Lung (tissue), 12 donors: Measurements from ENCODE around the gene EGFR. TPM values are rescaled to one million over a fixed set of nuclear protein-coding genes. Genes with fewer than 3 reads are reported as not detected.

Experiments used
- ATAC-seq: fragments of 200-7000 bp; cut with Tn5 transposase; one replicate; pipeline ENCODE4 v1.9.1; 2020; ENCODE audit warnings: moderate number of reproducible peaks; ENCODE audit not compliant: insufficient read depth, low FRiP score
- DNase-seq, 3 donors: peaks; one replicate each; pipeline ENCODE4 v3.0.0-alpha.2; 2013 to 2017
- H3K27ac ChIP-seq, 2 donors: one replicate each; pipeline ENCODE4 v1.5.1; 2013; ENCODE audit warnings: mild to moderate bottlenecking in 2 of 2, moderate library complexity in 2 of 2, control low read depth in 1 of 2, inconsistent platforms in 1 of 2, low read depth in 1 of 2, low read length in 1 of 2
- H3K27me3 ChIP-seq, 3 donors: one replicate each; pipeline ENCODE4 v1.5.1; 2013; ENCODE audit warnings: low read length in 2 of 3; ENCODE audit not compliant: control insufficient read depth in 3 of 3, insufficient read depth in 3 of 3
- H3K36me3 ChIP-seq, 4 donors: one replicate each; pipeline ENCODE4 v1.5.1; 2013; ENCODE audit warnings: low read length in 4 of 4, mild to moderate bottlenecking in 1 of 4, moderate library complexity in 1 of 4; ENCODE audit not compliant: control insufficient read depth in 4 of 4, insufficient read depth in 4 of 4
- H3K4me1 ChIP-seq, 5 donors: one replicate each; pipeline ENCODE4 v1.5.1; 2013; ENCODE audit warnings: low read length in 5 of 5, mild to moderate bottlenecking in 2 of 5, moderate library complexity in 1 of 5; ENCODE audit not compliant: control insufficient read depth in 5 of 5, insufficient read depth in 5 of 5
- H3K4me3 ChIP-seq: one replicate; pipeline ENCODE4 v1.5.1; 2013; ENCODE audit warnings: mild to moderate bottlenecking, control low read depth, moderate library complexity
- H3K9ac ChIP-seq, 2 donors: one replicate each; pipeline ENCODE4 v1.5.1; 2013; ENCODE audit warnings: low read length in 2 of 2, control low read depth in 1 of 2; ENCODE audit not compliant: insufficient read depth in 1 of 2
- H3K9me3 ChIP-seq, 4 donors: one replicate each; pipeline ENCODE4 v1.5.1; 2013; ENCODE audit warnings: low read length in 3 of 4, mild to moderate bottlenecking in 1 of 4, moderate library complexity in 1 of 4; ENCODE audit not compliant: control insufficient read depth in 4 of 4, insufficient read depth in 3 of 4
- WGBS, 2 donors: extraction: QIAGEN DNeasy Blood & Tissue Kit; methylation state at CpG; one replicate each; pipeline ENCODE4 v1.1.7; 2013; 5-methylcytosine and 5-hydroxymethylcytosine counted together
- polyA plus RNA-seq, 2 donors: library from polyadenylated mRNA; stranded (reverse); fragments of 200-250 nt; gene quantifications; one replicate each; pipeline ENCODE4 v1.2.1, GENCODE V29; 2013
- total RNA-seq, 2 donors: library from RNA; depleted of rRNA in 1 of 2; stranded (reverse); fragments of >200 nt in 1 of 2; gene quantifications; one replicate each; pipeline ENCODE4 v1.2.1, GENCODE V29; 2014 to 2021
- TF ChIP-seq, protein P1 (sequence below): IDR thresholded peaks from 2 replicates; pipeline ENCODE4 v1.5.1; 2012; ENCODE audit warnings: mild to moderate bottlenecking; ENCODE audit errors: control extremely low read depth, extremely low read depth
- donor health status: control.
- donor health status: control.
- donor health status: Bipolar disorder and iron deficiency.
- donor health status: healthy.
- donor health status: DM: yes; HTN: yes; CAD: no.

The EGFR gene
- total and polyA plus RNA-seq, 4 donors = 11.6 to 78.7 (median 37.1) TPM

DNA sequence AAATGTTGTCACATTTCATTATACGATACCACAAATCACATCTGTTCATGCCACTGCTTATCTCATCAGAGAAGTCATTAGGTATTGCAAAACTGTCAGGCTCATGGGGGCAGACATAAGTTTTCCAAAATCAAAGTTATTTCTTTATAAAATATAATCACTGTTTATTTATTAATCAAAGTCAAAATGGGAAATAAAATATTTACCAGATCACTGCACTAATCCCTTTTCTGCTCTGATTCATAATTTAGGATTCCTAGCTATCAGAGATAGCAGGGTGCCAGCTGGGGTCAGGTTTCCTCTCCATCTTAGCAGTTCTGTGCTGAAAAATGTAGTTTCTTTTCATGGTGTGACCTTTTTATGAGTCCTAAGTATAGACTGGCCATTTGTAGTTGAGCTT lies 228.6 kb downstream of the EGFR start:
- 84 to 92% methylated on average over 1 of the region's 1 CpG for WGBS, 2 donors
- peaks cover 0 to 5% (median 0%) of the 10 kb centered on the region in 5 donors for H3K4me1 ChIP-seq
- H3K4me3 ChIP-seq = no peak overlapping the region
- no peaks in the 10 kb centered on the region for H3K36me3 ChIP-seq
- no peaks in the 10 kb centered on the region for H3K9me3 ChIP-seq
- H3K9ac ChIP-seq = no peak overlapping the region
- DNase-seq (no peak), ATAC-seq (no peak)
- no peaks in the 10 kb centered on the region for H3K27me3 ChIP-seq
- no peak overlapping the region for H3K27ac ChIP-seq
- TF ChIP-seq, protein P1, sequence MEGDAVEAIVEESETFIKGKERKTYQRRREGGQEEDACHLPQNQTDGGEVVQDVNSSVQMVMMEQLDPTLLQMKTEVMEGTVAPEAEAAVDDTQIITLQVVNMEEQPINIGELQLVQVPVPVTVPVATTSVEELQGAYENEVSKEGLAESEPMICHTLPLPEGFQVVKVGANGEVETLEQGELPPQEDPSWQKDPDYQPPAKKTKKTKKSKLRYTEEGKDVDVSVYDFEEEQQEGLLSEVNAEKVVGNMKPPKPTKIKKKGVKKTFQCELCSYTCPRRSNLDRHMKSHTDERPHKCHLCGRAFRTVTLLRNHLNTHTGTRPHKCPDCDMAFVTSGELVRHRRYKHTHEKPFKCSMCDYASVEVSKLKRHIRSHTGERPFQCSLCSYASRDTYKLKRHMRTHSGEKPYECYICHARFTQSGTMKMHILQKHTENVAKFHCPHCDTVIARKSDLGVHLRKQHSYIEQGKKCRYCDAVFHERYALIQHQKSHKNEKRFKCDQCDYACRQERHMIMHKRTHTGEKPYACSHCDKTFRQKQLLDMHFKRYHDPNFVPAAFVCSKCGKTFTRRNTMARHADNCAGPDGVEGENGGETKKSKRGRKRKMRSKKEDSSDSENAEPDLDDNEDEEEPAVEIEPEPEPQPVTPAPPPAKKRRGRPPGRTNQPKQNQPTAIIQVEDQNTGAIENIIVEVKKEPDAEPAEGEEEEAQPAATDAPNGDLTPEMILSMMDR = no peak

DNA sequence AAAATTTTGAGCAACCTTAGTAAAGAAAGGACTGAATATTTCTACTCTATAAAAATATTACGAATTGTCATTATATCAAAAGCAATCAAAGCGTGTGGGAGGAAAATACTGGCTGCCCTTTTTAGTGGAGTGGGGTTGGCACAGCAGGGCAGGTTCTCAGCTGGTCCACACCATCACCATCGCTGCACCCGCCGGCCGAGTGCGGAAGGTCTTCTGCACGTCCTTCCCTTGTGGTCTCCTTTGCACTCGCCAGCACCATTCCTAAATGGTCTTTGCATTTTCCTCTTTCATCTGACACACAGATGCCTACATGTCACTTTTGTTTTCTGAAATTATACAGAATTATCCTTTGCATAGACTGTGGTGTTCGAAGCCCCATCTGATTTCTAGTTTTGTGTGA lies 229.7 kb downstream of the EGFR start:
- DNase-seq = no peak
- TF ChIP-seq, protein P1 = no peak
- WGBS, 2 donors = 94 to 98% methylated on average over 10 of the region's 10 CpGs

DNA sequence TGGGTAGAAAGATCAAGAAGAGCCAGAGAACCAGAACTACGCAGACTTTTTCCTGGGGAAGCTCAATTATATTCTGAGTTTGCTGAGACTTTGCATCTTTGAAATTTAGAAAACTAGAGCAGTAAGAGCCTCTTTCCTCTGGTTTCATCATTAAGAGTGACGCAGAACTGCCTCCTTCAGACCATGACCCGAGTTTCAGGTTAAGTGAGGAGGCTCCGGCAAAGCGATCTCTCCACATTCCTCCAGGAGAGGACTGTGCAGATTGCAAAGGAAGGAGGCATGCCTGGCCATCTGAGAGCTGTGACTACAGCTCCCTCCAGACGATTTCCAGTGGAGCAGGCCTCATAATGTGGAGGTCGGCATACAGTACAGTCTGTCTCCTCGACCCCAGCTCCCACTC lies 230.5 kb downstream of the EGFR start:
- peaks cover 0 to 5% (median 0%) of the 10 kb centered on the region in 3 donors for H3K27me3 ChIP-seq
- no peaks in the 10 kb centered on the region for H3K36me3 ChIP-seq
- no peak overlapping the region for H3K27ac ChIP-seq
- H3K4me1 ChIP-seq = peaks cover 0 to 8% (median 3%) of the 10 kb centered on the region in 5 donors
- H3K4me3 ChIP-seq = no peak overlapping the region
- H3K9ac ChIP-seq = no peak overlapping the region
- DNase-seq (peak in 2 of 3 donors; percentile 51 to 55), ATAC-seq (peak; percentile 32)
- TF ChIP-seq, protein P1 = no peak
- H3K9me3 ChIP-seq = no peaks in the 10 kb centered on the region
- 75 to 84% methylated on average over 8 of the region's 8 CpGs for WGBS, 2 donors

More for the DNA sequence above, 229.7 kb downstream of the EGFR start:
- ATAC-seq = no peak
- Histone ChIP-seq H3K9ac (no peak overlapping the region), H3K4me3 (no peak overlapping the region), H3K4me1 (peaks cover 0 to 5% (median 0%) of the 10 kb centered on the region in 5 donors), H3K27ac (no peak overlapping the region), H3K27me3 (peaks cover 0 to 2% (median 0%) of the 10 kb centered on the region in 3 donors), H3K36me3 (no peaks in the 10 kb centered on the region), H3K9me3 (no peaks in the 10 kb centered on the region)

DNA sequence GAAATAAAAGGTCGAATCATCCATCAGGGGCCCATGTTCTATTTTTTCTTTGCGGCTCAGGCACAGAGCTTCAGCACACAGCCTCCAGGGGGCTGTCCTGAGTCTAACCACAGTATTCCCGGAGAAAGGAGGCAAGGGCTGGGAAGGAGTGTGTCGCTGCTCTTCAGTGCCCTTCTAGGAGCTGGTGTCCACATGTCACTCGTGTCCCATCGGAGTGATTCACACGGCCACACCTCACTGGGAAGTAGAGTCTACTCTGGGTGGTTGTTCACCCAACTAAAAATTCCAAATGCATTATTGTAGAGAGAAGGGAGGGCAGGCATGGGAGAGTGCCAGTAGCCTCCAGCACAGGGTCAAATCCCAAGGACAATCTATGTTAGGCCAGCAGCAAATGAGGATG lies 231.5 kb downstream of the EGFR start:
- Histone ChIP-seq H3K36me3 (no peaks in the 10 kb centered on the region), H3K9me3 (no peaks in the 10 kb centered on the region), H3K4me1 (peaks cover 0 to 16% (median 4%) of the 10 kb centered on the region in 5 donors), H3K4me3 (no peak overlapping the region), H3K27ac (no peak overlapping the region), H3K27me3 (peaks cover 0 to 5% (median 0%) of the 10 kb centered on the region in 3 donors), H3K9ac (no peak overlapping the region)
- WGBS, 2 donors = 46 to 57% methylated on average over 7 of the region's 7 CpGs
- ATAC-seq (no peak), DNase-seq (no peak)
- TF ChIP-seq, protein P1 = no peak
